Left renal pelvis (tissue), 4 donors: Measurements from ENCODE around the gene BPGM. TPM values are rescaled to one million over a fixed set of nuclear protein-coding genes. Genes with fewer than 3 reads are reported as not detected.

Experiments
- DNase-seq, 4 donors: peaks; one replicate each; pipeline ENCODE4 v3.0.0-alpha.2; 2013; ENCODE audit warnings: low read depth in 4 of 4, low spot score in 3 of 4
- polyA plus RNA-seq, 4 donors: library from polyadenylated mRNA; unstranded; fragments of 120-200 nt; gene quantifications; one replicate each; pipeline ENCODE4 v1.2.1, GENCODE V29; 2013; ENCODE audit not compliant: insufficient read length in 4 of 4

The BPGM gene
- polyA plus RNA-seq, 4 donors = 40.2 to 72.0 (median 46.2) TPM

DNA sequence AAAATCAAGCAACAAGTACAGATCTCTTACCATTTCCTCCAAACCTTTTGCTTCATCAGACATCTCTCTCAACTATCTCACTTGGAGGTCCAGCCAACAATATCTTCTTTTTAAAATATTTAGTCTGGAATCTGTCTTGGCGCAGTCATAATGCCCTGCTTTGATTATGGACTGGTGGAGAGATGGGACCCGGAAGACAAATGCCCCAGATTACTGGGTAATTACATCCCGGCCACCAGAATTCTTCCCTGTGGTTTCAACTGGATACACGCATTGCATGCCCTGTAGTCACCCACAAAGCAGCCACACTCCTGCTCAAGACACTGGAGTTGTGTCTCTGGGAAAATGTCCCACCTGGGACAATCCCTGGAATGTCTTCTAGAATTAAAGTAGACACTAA lies 65.5 kb downstream of the BPGM start:
- no peak for DNase-seq

DNA sequence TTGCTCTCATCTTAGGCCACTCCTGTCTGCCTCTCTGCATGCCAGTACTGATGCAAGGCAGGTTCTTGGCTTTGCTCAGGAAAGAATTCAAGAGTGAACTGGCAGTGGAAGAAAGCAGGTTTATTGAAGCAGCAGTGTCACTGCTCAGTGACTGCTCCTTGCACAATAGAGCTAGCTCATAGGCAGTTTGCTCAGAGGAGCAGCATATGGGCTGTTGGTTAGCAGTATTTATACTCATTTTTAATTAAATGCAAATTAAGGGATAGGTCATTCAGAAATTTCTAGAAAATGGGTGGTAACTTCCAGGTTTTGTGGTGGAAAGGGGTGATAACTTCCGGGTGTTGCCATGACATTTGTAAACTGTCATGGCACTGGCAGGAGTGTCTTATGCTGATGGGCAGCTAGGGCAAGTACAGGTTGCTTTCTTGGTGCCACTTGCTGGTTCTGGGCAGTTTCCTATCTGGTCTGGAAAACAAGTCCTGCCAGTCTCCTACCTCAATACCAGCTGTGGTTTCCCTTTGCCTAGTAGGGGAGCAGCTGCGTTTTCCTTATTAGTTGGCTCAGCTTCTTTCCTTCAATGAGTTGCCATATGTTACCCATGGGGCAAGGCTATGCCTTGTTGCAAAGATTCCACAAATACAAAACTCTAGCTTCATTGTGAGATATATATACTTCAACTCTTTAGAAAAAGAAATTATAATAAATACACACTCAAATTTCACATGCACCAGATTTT lies 68.0 kb downstream of the BPGM start:
- DNase-seq = no peak

DNA sequence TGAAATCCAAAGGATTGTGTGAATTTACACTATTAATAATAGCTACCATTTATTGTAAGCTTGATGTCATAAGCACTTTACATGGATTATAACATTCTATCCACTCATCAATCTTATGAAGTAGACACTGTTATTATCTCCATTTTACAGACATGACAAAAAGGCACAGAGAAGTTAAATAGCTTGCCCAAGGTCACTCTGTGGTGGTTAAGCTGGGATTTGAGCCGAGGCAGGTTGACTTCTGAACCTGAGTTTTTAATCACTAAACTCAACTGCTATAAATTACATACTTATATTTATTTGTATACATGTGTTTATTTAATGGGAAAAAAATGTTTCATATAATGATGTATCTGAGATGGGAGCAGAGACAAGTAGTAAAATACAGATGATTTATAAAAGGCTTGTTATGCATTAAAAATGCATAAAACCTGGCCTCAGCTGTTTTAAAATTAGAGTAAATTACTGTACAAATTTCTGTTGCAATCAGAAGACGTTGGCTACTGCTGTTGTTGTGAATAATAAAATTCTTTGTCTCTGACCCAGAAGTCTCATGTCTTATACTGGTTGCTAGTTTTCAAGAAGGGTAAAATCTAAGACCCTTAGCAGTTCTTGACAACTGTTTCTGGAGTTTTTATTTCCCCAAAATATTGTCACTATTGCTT lies 71.7 kb downstream of the BPGM start:
- no peak for DNase-seq

DNA sequence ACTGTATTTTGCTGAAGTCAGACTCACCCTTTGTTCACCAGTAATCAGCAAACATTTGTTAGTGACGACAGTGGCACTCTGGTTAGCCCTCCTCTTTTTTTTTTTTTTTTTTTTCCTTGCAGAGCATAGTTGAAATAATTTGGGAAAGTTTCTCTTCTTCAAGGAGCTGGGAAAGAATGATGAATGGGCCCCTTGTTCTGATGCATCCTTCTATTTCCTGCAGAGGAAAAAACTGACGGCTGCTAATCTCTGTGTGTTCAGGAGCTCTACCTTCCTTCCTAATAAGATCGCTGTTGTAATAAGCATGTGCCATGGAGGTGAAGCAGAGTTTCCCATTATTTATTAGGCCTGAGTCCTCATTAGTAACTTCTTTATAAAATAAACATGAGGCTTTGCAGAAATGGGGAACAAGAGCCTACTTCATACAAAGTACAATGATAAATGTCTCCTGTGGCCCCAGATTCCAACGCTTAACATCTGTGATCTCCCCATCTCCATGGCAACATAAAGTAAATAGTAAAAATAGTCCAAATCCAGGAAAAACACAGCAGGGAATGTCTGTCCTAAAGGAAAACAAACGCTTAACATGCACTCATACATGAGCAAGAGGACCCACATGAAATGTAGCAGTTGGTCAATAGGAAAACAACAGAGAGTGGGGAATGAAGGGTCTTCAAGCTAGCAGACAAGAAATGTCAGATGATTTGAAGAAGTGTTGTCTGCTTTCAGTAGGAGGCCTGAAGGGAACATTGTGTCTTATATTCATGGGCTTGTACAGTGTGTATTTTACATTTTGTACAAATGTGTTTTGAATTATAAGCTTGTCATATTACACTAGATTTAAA lies 73.7 kb downstream of the BPGM start:
- no peak for DNase-seq

DNA sequence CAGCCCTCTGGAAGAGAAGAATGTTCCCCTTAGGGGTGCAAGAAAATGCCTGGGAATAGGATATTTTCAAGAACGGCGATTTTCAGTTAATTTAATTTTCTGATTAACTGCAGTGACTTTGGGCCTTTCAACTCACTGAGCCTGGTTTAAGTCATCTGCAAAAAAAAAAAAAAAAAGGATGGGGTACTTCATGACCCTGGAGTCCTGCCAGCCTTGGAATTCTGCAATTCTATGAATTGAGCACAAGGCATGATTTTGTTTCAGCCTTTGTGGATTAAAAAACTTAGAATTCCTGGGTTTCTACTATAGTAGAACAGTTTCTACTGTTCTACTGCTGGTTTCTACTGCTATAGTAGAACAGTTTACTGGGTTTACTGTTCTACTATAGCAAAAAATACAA lies 74.5 kb downstream of the BPGM start:
- DNase-seq = no peak

DNA sequence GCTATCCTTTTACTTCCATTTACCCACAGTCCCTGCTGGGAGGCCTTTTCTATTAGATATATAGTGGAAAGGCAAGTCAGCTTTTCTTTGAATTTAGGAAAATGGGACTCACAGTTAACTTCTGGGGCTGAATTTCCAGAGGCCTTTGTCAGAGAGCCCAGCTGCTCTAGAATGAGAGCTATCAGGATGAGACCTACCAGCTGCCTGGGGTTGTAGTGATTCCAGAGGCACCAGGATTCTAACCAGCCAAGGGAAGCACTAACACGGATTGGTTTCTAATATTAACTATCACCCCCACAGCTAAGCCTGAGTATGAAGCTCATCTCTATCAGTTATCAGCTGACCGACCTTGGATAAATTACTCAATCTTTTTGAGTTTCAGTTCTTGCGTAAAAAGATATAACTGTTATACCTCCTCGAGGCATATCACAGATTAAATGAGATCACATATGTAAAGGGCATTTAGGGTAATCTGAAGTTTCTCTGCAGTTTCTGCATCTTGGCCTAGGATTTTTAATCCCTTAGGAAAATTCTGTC lies 76.2 kb downstream of the BPGM start:
- no peak for DNase-seq

DNA sequence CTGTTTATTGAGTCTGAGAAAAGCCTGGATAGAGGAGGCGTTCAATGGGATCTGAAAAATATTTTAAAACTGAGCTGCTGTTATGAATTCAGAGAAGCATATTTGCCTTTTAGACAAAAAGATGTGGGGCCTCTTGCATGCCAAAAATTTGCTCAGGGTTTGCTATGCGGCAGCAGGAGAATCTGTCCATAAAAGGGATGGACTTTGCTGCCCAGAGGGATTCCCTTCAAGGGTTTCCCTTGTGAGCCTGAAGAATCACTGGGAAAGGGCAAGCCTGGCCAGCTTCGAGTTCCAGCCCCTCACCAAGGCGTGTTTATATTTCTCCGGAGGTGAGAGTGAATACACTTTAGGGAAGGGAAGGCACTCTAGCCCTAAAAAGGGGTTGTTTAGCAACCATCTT lies 77.2 kb downstream of the BPGM start:
- no peak for DNase-seq

DNA sequence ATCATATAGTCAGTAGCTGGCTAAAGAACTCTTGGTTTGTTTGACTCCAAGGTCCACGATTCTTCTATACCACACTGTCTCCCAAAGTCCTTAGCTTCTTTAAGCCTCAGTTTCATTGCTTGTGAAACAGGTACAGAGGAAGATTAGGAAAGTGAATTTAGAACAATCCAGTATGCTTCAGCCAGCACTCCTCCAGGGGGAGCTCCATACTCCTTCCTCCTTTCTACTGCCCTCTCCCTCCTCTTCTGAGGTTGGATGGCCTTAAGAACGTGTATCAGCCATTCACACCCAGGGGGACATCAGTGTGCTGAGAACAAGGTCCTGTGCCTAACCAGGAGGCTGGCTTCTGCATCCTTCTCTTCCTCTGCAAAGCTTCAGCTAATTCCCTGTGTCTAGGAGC lies 78.0 kb downstream of the BPGM start:
- no peak for DNase-seq

DNA sequence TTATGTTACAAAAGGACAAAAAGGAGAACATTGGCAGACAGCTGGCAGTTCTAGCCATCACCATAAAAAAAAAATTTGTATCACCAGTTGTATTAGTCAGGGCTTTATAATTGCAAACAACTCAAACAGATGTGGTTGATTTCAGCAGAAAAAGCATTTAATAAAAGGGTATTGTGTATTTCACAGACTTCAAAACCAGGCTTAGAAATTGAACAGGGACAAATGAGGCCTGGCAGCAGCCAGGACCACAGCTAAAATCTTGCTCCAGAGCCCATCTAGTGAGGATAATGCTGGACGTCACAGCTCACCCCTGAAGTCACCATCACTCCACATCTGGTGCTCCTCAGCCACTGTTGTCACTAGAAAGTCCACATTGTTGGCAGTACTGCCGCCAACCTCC lies 79.9 kb downstream of the BPGM start:
- DNase-seq = no peak

DNA sequence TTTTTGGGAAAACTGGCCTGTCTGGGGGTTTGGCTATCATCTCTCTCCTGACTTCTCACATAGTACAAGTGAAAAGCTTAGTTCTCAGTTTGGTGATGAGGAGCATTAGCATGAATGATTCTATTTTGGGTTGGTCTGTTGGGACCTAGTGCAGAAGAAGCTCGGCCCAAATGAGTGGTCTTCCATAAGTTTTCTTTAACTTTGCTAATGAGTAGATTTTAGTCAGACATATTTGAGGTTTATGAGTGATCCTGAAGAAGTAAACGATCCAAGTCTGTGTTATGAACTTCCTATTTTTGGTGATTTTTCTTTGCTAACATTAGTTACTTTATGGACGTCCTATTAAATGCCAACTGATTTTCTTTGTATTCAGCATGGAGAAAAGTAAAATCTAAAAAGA lies 81.1 kb downstream of the BPGM start:
- DNase-seq = no peak

Other genes starting within 250 kb of the BPGM start
- gene AKR1B1, start 187.8 kb upstream of the BPGM start, polyA plus RNA-seq = 100 to 1,000 TPM in 1 of 4 donors, 10 to 100 TPM in 3; 67.7 to 111 (median 97.8) TPM
- gene AKR1B10, start 119.3 kb upstream of the BPGM start, polyA plus RNA-seq = under 1 TPM in 1 of 4 donors, not detected in 3; 0.22 TPM
- under 1 TPM in 1 of 4 donors, not detected in 3; 0.12 TPM for gene AKR1B15, start 97.7 kb upstream of the BPGM start, polyA plus RNA-seq
- 100 to 1,000 TPM; 201 to 501 (median 268) TPM for gene CALD1, start 132.8 kb downstream of the BPGM start, polyA plus RNA-seq